HFFc6 (cell line): ENCODE data around the gene CACNA2D2. TPM values are rescaled to one million over a fixed set of nuclear protein-coding genes. Genes with fewer than 3 reads are reported as not detected.

Experiments used
- DNase-seq: peaks from one replicate; pipeline ENCODE4 v3.0.0-alpha.2; 2018
- H3K27ac Mint-ChIP-seq: 2 replicates; pipeline ENCODE4 v1.8.0; 2020; ENCODE audit warnings: mild to moderate bottlenecking, mixed read lengths
- H3K27me3 Mint-ChIP-seq: 2 replicates; pipeline ENCODE4 v1.8.0; 2021; ENCODE audit warnings: mild to moderate bottlenecking, moderate library complexity, mixed read lengths; ENCODE audit not compliant: insufficient read depth
- H3K36me3 Mint-ChIP-seq: 2 replicates; pipeline ENCODE4 v1.8.0; 2021; ENCODE audit warnings: low read depth, mixed read lengths
- H3K4me1 Mint-ChIP-seq: 2 replicates; pipeline ENCODE4 v1.8.0; 2020; ENCODE audit warnings: low read depth, mixed read lengths
- H3K4me3 Mint-ChIP-seq: 2 replicates; pipeline ENCODE4 v1.8.0; 2020; ENCODE audit warnings: mild to moderate bottlenecking, moderate library complexity, mixed read lengths
- H3K9me3 Mint-ChIP-seq: 2 replicates; pipeline ENCODE4 v1.8.0; 2020; ENCODE audit warnings: mild to moderate bottlenecking, mixed read lengths
- CTCF ChIP-seq: fragments of 200-600 bp; sonication (generic); IDR thresholded peaks from 2 replicates; pipeline ENCODE4 v1.5.0; 2021; ENCODE audit warnings: antibody characterized with exemption, mild to moderate bottlenecking
- total RNA-seq, 6 experiments: library from RNA; stranded (reverse); fragmentation: NEBNext Ultra II Directional; extraction: Animal tissue kit (Norgen Biotek cat#: 25700); gene quantifications; 2 replicates in 1 of 6; 3 replicates in 5 of 6; pipeline ENCODE4 v1.2.3, GENCODE V29; 2021

The CACNA2D2 gene
- total RNA-seq, 6 experiments from 2014 or later, result 0.09 TPM; not detected in 5

GRCh38 chr3:50375258-50375931 lies 128.0 kb downstream of the CACNA2D2 start:
- no peaks in the 10 kb centered on the region for H3K36me3 Mint-ChIP-seq
- no peaks in the 10 kb centered on the region for H3K9me3 Mint-ChIP-seq
- H3K27ac Mint-ChIP-seq, result no peak overlapping the region
- DNase-seq, result no peak
- peaks cover 29% of the 10 kb centered on the region for H3K27me3 Mint-ChIP-seq
- H3K4me3 Mint-ChIP-seq, result no peak overlapping the region
- no peaks in the 10 kb centered on the region for H3K4me1 Mint-ChIP-seq
- peak; percentile 29; the same call in 1 of the 2 replicates for TF ChIP-seq CTCF

GRCh38 chr3:50374363-50375257 lies 128.8 kb downstream of the CACNA2D2 start:
- TF ChIP-seq CTCF, result no peak; the same call in 1 of the 2 replicates

GRCh38 chr3:50373146-50374051 lies 130.0 kb downstream of the CACNA2D2 start:
- no peaks in the 10 kb centered on the region for H3K9me3 Mint-ChIP-seq
- H3K36me3 Mint-ChIP-seq, result no peaks in the 10 kb centered on the region
- no peak for TF ChIP-seq CTCF
- no peak overlapping the region for H3K4me3 Mint-ChIP-seq
- H3K27me3 Mint-ChIP-seq, result peaks cover 33% of the 10 kb centered on the region
- no peak overlapping the region for H3K27ac Mint-ChIP-seq
- H3K4me1 Mint-ChIP-seq, result no peaks in the 10 kb centered on the region
- DNase-seq, result no peak

More at GRCh38 chr3:50374363-50375257, 128.8 kb downstream of the CACNA2D2 start:
- Mint-ChIP-seq H3K4me3 (no peak overlapping the region), H3K27me3 (peaks cover 30% of the 10 kb centered on the region), H3K36me3 (no peaks in the 10 kb centered on the region), H3K4me1 (no peaks in the 10 kb centered on the region), H3K27ac (no peak overlapping the region), H3K9me3 (no peaks in the 10 kb centered on the region)
- no peak for DNase-seq

GRCh38 chr3:50372349-50372748 lies 131.1 kb downstream of the CACNA2D2 start:
- peaks cover 34% of the 10 kb centered on the region for H3K27me3 Mint-ChIP-seq
- DNase-seq, result no peak
- H3K9me3 Mint-ChIP-seq, result no peaks in the 10 kb centered on the region
- H3K4me3 Mint-ChIP-seq, result no peak overlapping the region
- TF ChIP-seq CTCF, result no peak
- no peaks in the 10 kb centered on the region for H3K4me1 Mint-ChIP-seq
- no peaks in the 10 kb centered on the region for H3K36me3 Mint-ChIP-seq
- no peak overlapping the region for H3K27ac Mint-ChIP-seq

GRCh38 chr3:50371133-50371685 lies 132.2 kb downstream of the CACNA2D2 start:
- no peak overlapping the region for H3K27ac Mint-ChIP-seq
- peaks cover 27% of the 10 kb centered on the region for H3K27me3 Mint-ChIP-seq
- no peaks in the 10 kb centered on the region for H3K4me1 Mint-ChIP-seq
- no peak overlapping the region for H3K4me3 Mint-ChIP-seq
- H3K36me3 Mint-ChIP-seq, result no peaks in the 10 kb centered on the region
- H3K9me3 Mint-ChIP-seq, result no peaks in the 10 kb centered on the region
- DNase-seq, result no peak
- no peak for TF ChIP-seq CTCF
